GM23248 (cell line): ENCODE measurements around the gene DNAJB5. TPM values are rescaled to one million over a fixed set of nuclear protein-coding genes. Genes with fewer than 3 reads are reported as not detected.

ENCODE experiments used
- DNase-seq: peaks from one replicate; pipeline ENCODE4 v3.0.0-alpha.2; 2015
- H2AFZ ChIP-seq: fragments of 200-600 bp; sonication (generic); 2 replicates; pipeline ENCODE4 v1.6.1; 2016; ENCODE audit warnings: antibody characterized with exemption
- H3F3A ChIP-seq: fragments of 200-600 bp; sonication (generic); 2 replicates; pipeline ENCODE4 v1.6.1; 2016; ENCODE audit warnings: mild to moderate bottlenecking, antibody characterized with exemption, mixed run types; ENCODE audit not compliant: insufficient read depth
- H3K27ac ChIP-seq: fragments of 200-600 bp; sonication (generic); 2 replicates; pipeline ENCODE4 v1.5.1; 2016; ENCODE audit warnings: mild to moderate bottlenecking
- H3K27me3 ChIP-seq: fragments of 200-600 bp; sonication (generic); replicated peaks from 2 replicates; pipeline ENCODE4 v1.6.1; 2016; ENCODE audit warnings: mild to moderate bottlenecking; ENCODE audit not compliant: insufficient read depth
- H3K36me3 ChIP-seq: fragments of 200-600 bp; sonication (generic); 2 replicates; pipeline ENCODE4 v1.6.1; 2016; ENCODE audit warnings: low read depth, mild to moderate bottlenecking
- H3K4me1 ChIP-seq: fragments of 200-600 bp; sonication (generic); 2 replicates; pipeline ENCODE4 v1.6.1; 2016; ENCODE audit warnings: mild to moderate bottlenecking; ENCODE audit not compliant: insufficient read depth
- H3K4me2 ChIP-seq: fragments of 200-600 bp; sonication (generic); one replicate; pipeline ENCODE4 v1.6.1; 2016; ENCODE audit warnings: mild to moderate bottlenecking; ENCODE audit not compliant: unreplicated experiment
- H3K4me3 ChIP-seq: fragments of 200-600 bp; sonication (generic); 2 replicates; pipeline ENCODE4 v1.5.1; 2016; ENCODE audit warnings: mild to moderate bottlenecking
- H3K79me2 ChIP-seq: fragments of 200-600 bp; sonication (generic); 2 replicates; pipeline ENCODE4 v1.6.1; 2016; ENCODE audit warnings: mild to moderate bottlenecking; ENCODE audit not compliant: insufficient read depth
- H3K9ac ChIP-seq: fragments of 200-600 bp; sonication (generic); 2 replicates; pipeline ENCODE4 v1.6.1; 2016; ENCODE audit warnings: mild to moderate bottlenecking
- H3K9me2 ChIP-seq: fragments of 200-600 bp; sonication (generic); 2 replicates; pipeline ENCODE4 v1.6.1; 2016; ENCODE audit warnings: mixed run types, mild to moderate bottlenecking, moderate library complexity; ENCODE audit not compliant: insufficient read depth
- H3K9me3 ChIP-seq: fragments of 200-600 bp; sonication (generic); one replicate; pipeline ENCODE4 v1.6.1; 2017; ENCODE audit warnings: low read depth
- H4K20me1 ChIP-seq: fragments of 200-600 bp; sonication (generic); 2 replicates; pipeline ENCODE4 v1.6.0; 2016; ENCODE audit not compliant: insufficient read depth
- EZH2 ChIP-seq: fragments of 200-600 bp; sonication (generic); IDR thresholded peaks from 2 replicates; pipeline ENCODE4 v1.6.1; 2018; ENCODE audit warnings: antibody characterized with exemption, mild to moderate bottlenecking; ENCODE audit not compliant: insufficient read depth, poor library complexity, severe bottlenecking
- EZH2phosphoT487 ChIP-seq: fragments of 200-600 bp; sonication (generic); IDR thresholded peaks from 2 replicates; pipeline ENCODE4 v1.6.1; 2018; ENCODE audit warnings: antibody characterized with exemption, moderate library complexity, mild to moderate bottlenecking, low read depth; ENCODE audit not compliant: insufficient read depth
- WGBS, 2 experiments: methylation state at CpG; one replicate each; pipeline ENCODE4 v1.1.6; 2015 to 2017; ENCODE audit warnings: low lambda C conversion rate in 2 of 2, low coverage in 1 of 2; ENCODE audit errors: missing lambda C conversion rate in 2 of 2; 5-methylcytosine and 5-hydroxymethylcytosine counted together
- in situ Hi-C: fragments of 300-500 bp; cut with MboI; formaldehyde crosslinking; loops from 2 replicates; pipeline ENCODE4 v1.15.0; 2020
- polyA plus RNA-seq: library from polyadenylated mRNA; unstranded; fragments of >200 nt; fragmentation: Nextera tagmentation; extraction: Ambion mirVana; gene quantifications from 2 replicates; pipeline ENCODE4 v1.2.1, GENCODE V29; 2016
- total RNA-seq: library from RNA; depleted of rRNA; stranded (reverse); fragments of >200 nt; shearing (Covaris generic); gene quantifications from 2 replicates; pipeline ENCODE4 v1.2.3, GENCODE V29; 2014; rRNA removed

The DNAJB5 gene
- total and polyA plus RNA-seq, 2 experiments from 2014 or later: 10.9 to 24.2 TPM

GRCh38 chr9:35035851-35036701 is 46.5 kb downstream of the DNAJB5 start:
- no peaks in the 10 kb centered on the region for H3K9me3 ChIP-seq
- no peaks in the 10 kb centered on the region for H3K27me3 ChIP-seq
- H3F3A ChIP-seq: no peaks in the 10 kb centered on the region
- H3K4me2 ChIP-seq: peak overlapping the region; percentile 46
- no peaks in the 10 kb centered on the region for H3K9me2 ChIP-seq
- H3K4me1 ChIP-seq: peaks cover 6% of the 10 kb centered on the region; the same call in 1 of the 2 replicates
- no peaks in the 10 kb centered on the region for H3K79me2 ChIP-seq
- DNase-seq: peak; percentile 61
- H4K20me1 ChIP-seq: no peaks in the 10 kb centered on the region
- peak overlapping the region; percentile 30; the same call in 1 of the 2 replicates for H3K27ac ChIP-seq
- H2AFZ ChIP-seq: peak overlapping the region; percentile 76
- peak overlapping the region; percentile 57 for H3K4me3 ChIP-seq
- H3K9ac ChIP-seq: peak overlapping the region; percentile 56
- TF ChIP-seq EZH2phosphoT487: no peak
- in situ Hi-C loops: no loop called here
- 35 to 37% methylated on average over 46 to 48 of the region's 48 CpGs for WGBS, 2 experiments
- H3K36me3 ChIP-seq: no peaks in the 10 kb centered on the region

- no peak overlapping the region for H3K9ac ChIP-seq
- no peak for TF ChIP-seq EZH2phosphoT487
- TF ChIP-seq EZH2: no peak
- no peaks in the 10 kb centered on the region for H4K20me1 ChIP-seq
- no peaks in the 10 kb centered on the region for H3K9me2 ChIP-seq
- H3K9me3 ChIP-seq: no peaks in the 10 kb centered on the region
- peaks cover 7% of the 10 kb centered on the region; the same call in 1 of the 2 replicates for H3K4me1 ChIP-seq
- H3F3A ChIP-seq: 0 out of 2 replicates have a peak, but pooled peaks cover 9% of the 10 kb centered on the region
- no peaks in the 10 kb centered on the region for H3K36me3 ChIP-seq
- in situ Hi-C loops: no loop called here
- H3K4me3 ChIP-seq: no peak overlapping the region
- no peaks in the 10 kb centered on the region for H3K79me2 ChIP-seq
- no peaks in the 10 kb centered on the region for H3K27me3 ChIP-seq
- peak; percentile 57 for DNase-seq
- peak overlapping the region; percentile 27 for H3K27ac ChIP-seq
- H2AFZ ChIP-seq: no peak overlapping the region
- 76 to 80% methylated on average over 3 of the region's 3 CpGs for WGBS, 2 experiments
- no peak overlapping the region for H3K4me2 ChIP-seq
These were observed 52.6 kb downstream of the DNAJB5 start for GRCh38 chr9:35042081-35042604.

GRCh38 chr9:35042891-35043545 is 53.5 kb downstream of the DNAJB5 start:
- in situ Hi-C loops: no loop called here
- Histone ChIP-seq H3K79me2 (no peaks in the 10 kb centered on the region), H3K4me1 (peaks cover 7% of the 10 kb centered on the region; the same call in 1 of the 2 replicates), H3K9me2 (no peaks in the 10 kb centered on the region), H3K27me3 (no peaks in the 10 kb centered on the region), H3K9ac (no peak overlapping the region), H3F3A (0 out of 2 replicates have a peak, but pooled peaks cover 14% of the 10 kb centered on the region), H3K27ac (0 out of 2 replicates have a peak overlapping the region, but pooled peaks have one; percentile 19), H3K4me2 (no peak overlapping the region), H4K20me1 (no peaks in the 10 kb centered on the region), H3K9me3 (no peaks in the 10 kb centered on the region), H2AFZ (no peak overlapping the region), H3K36me3 (peaks cover 5% of the 10 kb centered on the region), H3K4me3 (no peak overlapping the region)
- WGBS, 2 experiments: 94 to 100% methylated on average over 6 of the region's 6 CpGs
- TF ChIP-seq EZH2 (no peak), EZH2phosphoT487 (no peak)
- peak; percentile 28 for DNase-seq

- in situ Hi-C loops: no loop called here
- Histone ChIP-seq H3K4me3 (no peak overlapping the region), H3K4me1 (peaks cover 7% of the 10 kb centered on the region; the same call in 1 of the 2 replicates), H3K36me3 (peaks cover 8% of the 10 kb centered on the region), H3K9me3 (no peaks in the 10 kb centered on the region), H3F3A (0 out of 2 replicates have a peak, but pooled peaks cover 21% of the 10 kb centered on the region), H4K20me1 (no peaks in the 10 kb centered on the region), H3K27ac (no peak overlapping the region), H3K27me3 (no peaks in the 10 kb centered on the region), H2AFZ (no peak overlapping the region), H3K9ac (no peak overlapping the region), H3K79me2 (no peaks in the 10 kb centered on the region), H3K9me2 (no peaks in the 10 kb centered on the region), H3K4me2 (no peak overlapping the region)
- TF ChIP-seq EZH2: no peak
- TF ChIP-seq EZH2phosphoT487: no peak
- whole genome bisulfite sequencing, 2 experiments: 93 to 100% methylated on average over 3 of the region's 3 CpGs
- DNase-seq: no peak
These were observed 54.5 kb downstream of the DNAJB5 start for GRCh38 chr9:35044071-35044470.

Other genes with a start within 250 kb of the DNAJB5 start
- 0.25 TPM in 1 of 2 replicates, not detected in the other for gene PHF24, start 31.5 kb upstream of the DNAJB5 start, total RNA-seq
- gene PHF24, start 31.5 kb upstream of the DNAJB5 start, polyA plus RNA-seq: 0.34 TPM in 1 of 2 replicates, not detected in the other
- 295 and 329 TPM in 2 replicates for gene VCP, start 82.9 kb downstream of the DNAJB5 start, total RNA-seq
- gene VCP, start 82.9 kb downstream of the DNAJB5 start, polyA plus RNA-seq: 252 and 255 TPM in 2 replicates
- gene FANCG, start 90.2 kb downstream of the DNAJB5 start, total RNA-seq: 11.5 and 20.0 TPM in 2 replicates
- gene FANCG, start 90.2 kb downstream of the DNAJB5 start, polyA plus RNA-seq: 15.3 and 15.8 TPM in 2 replicates
- 16.4 and 17.4 TPM in 2 replicates for gene PIGO, start 106.8 kb downstream of the DNAJB5 start, total RNA-seq
- gene PIGO, start 106.8 kb downstream of the DNAJB5 start, polyA plus RNA-seq: 18.6 and 19.5 TPM in 2 replicates
- 101 and 124 TPM in 2 replicates for gene STOML2, start 113.4 kb downstream of the DNAJB5 start, total RNA-seq
- gene STOML2, start 113.4 kb downstream of the DNAJB5 start, polyA plus RNA-seq: 120 and 129 TPM in 2 replicates
- gene ATOSB, start 126.1 kb downstream of the DNAJB5 start, total RNA-seq: 44.3 and 50.4 TPM in 2 replicates
- gene ATOSB, start 126.1 kb downstream of the DNAJB5 start, polyA plus RNA-seq: 29.4 and 30.5 TPM in 2 replicates
- 11.9 and 15.3 TPM in 2 replicates for gene UNC13B, start 172.3 kb downstream of the DNAJB5 start, total RNA-seq
- 5.5 and 6.3 TPM in 2 replicates for gene UNC13B, start 172.3 kb downstream of the DNAJB5 start, polyA plus RNA-seq